ENCODE results near the gene TRIM26. TPM values are rescaled to one million over a fixed set of nuclear protein-coding genes. Genes with fewer than 3 reads are reported as not detected.

Gene TRIM26
- total RNA-seq, 1 donor from 2014 or later = 21.9 TPM

- intact Hi-C loops (cut with micrococcal nuclease) = no loop called here
- ATAC-seq = peak; percentile 92
- DNase-seq = peak; percentile 92
Measured at GRCh38 chr6:30213957-30214656, 901 bp upstream of the TRIM26 start.

GRCh38 chr6:30213667-30213956 is 406 bp upstream of the TRIM26 start:
- intact Hi-C loops (cut with micrococcal nuclease) = no loop called here
- DNase-seq = no peak
- ATAC-seq = no peak

- DNase-seq = no peak
- intact Hi-C loops (cut with micrococcal nuclease) = no loop called here
- ATAC-seq = no peak
Measured at GRCh38 chr6:30211899-30212298, 1.3 kb downstream of the TRIM26 start.

- intact Hi-C loops (cut with micrococcal nuclease) = no loop called here
- no peak for ATAC-seq
- no peak for DNase-seq
Measured at GRCh38 chr6:30211306-30211705, 1.9 kb downstream of the TRIM26 start.

- intact Hi-C loops (cut with micrococcal nuclease) = no loop called here
- ATAC-seq = peak; percentile 65
- DNase-seq = no peak
Measured at GRCh38 chr6:30207619-30208295, 5.4 kb downstream of the TRIM26 start.

- ATAC-seq = peak; percentile 72
- intact Hi-C loops (cut with micrococcal nuclease) = no loop called here
- DNase-seq = no peak
Measured at GRCh38 chr6:30206799-30207618, 6.2 kb downstream of the TRIM26 start.

- DNase-seq (no peak), ATAC-seq (no peak)
- intact Hi-C loops (cut with micrococcal nuclease) = no loop called here
Measured at GRCh38 chr6:30206152-30206551, 7.1 kb downstream of the TRIM26 start.

GRCh38 chr6:30204116-30204515 is 9.1 kb downstream of the TRIM26 start:
- intact Hi-C loops (cut with micrococcal nuclease) = no loop called here
- ATAC-seq (no peak), DNase-seq (no peak)

- intact Hi-C loops (cut with micrococcal nuclease) = no loop called here
- no peak for ATAC-seq
- DNase-seq = no peak
Measured at GRCh38 chr6:30202366-30202765, 10.8 kb downstream of the TRIM26 start.

- DNase-seq (no peak), ATAC-seq (no peak)
- intact Hi-C loops (cut with micrococcal nuclease) = no loop called here
Measured at GRCh38 chr6:30200551-30201281, 12.5 kb downstream of the TRIM26 start.

GRCh38 chr6:30198166-30199084 is 14.8 kb downstream of the TRIM26 start:
- intact Hi-C loops (cut with micrococcal nuclease) = no loop called here
- no peak for DNase-seq
- no peak for ATAC-seq

GRCh38 chr6:30196376-30196775 is 16.8 kb downstream of the TRIM26 start:
- DNase-seq (no peak), ATAC-seq (no peak)
- intact Hi-C loops (cut with micrococcal nuclease) = no loop called here

GRCh38 chr6:30195951-30196350 is 17.3 kb downstream of the TRIM26 start:
- DNase-seq (no peak), ATAC-seq (no peak)
- intact Hi-C loops (cut with micrococcal nuclease) = no loop called here

GRCh38 chr6:30194797-30195690 is 18.2 kb downstream of the TRIM26 start:
- intact Hi-C loops (cut with micrococcal nuclease) = no loop called here
- DNase-seq (no peak), ATAC-seq (peak; percentile 51)

GRCh38 chr6:30192076-30192475 is 21.1 kb downstream of the TRIM26 start:
- intact Hi-C loops (cut with micrococcal nuclease) = no loop called here
- no peak for ATAC-seq
- no peak for DNase-seq

GRCh38 chr6:30188541-30188940 is 24.7 kb downstream of the TRIM26 start:
- intact Hi-C loops (cut with micrococcal nuclease) = no loop called here
- ATAC-seq (no peak), DNase-seq (no peak)

GRCh38 chr6:30185846-30186484 is 27.2 kb downstream of the TRIM26 start:
- DNase-seq = no peak
- intact Hi-C loops (cut with micrococcal nuclease) = no loop called here
- ATAC-seq = no peak

Measured in left ventricle myocardium superior (tissue), 1 donor.